ENCODE data around the gene PXDN. TPM values are rescaled to one million over a fixed set of nuclear protein-coding genes. Genes with fewer than 3 reads are reported as not detected.
"Not testable (repeated sequence)": the region's sequence is repeated elsewhere in the genome, so short reads cannot be mapped to it uniquely, and the experiment has no call there.

PXDN gene
- total RNA-seq, 1 donor from 2014 or later: 38.1 TPM

DNA sequence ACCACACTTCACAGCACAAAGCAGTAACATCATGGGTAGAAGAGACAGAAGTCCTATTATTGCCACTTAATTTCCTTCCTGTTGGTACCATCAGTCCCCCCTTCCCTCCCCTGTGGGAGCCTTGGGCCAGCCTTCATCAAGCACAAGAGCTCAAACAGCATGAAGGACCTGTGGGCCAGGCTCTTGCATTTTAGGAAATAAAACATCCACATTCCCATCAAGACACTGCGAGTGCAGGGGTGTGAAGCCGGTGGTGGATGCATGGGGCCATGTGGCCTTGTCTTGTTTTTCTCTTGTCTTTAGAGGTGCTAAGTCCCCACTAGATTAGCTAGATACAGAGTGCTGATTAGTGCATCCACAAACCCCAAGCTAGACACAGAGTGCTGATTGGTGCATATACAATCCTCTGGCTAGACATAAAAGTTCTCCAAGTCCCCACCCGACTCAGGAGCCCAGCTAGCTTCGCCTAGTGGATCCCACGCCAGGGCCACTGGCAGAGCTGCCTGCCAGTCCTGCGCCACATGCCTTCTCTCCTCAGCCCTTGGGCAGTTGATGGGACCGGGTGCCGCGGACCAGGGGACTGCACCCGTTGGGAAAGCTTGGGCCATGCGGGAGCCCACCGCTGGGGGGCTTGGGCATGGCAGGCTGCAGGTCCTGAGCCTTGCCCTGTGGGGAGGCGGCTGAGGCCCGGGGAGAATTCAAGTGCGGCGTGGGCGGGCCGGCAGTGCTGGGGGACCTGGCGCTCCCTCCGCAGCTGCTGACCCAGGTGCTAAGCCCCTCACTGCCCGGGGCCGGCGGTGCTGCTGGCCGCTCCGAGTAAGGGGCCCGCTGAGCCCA, 14.7 kb upstream of the PXDN start:
- intact Hi-C loops (cut with DNase I): no loop called here
- ATAC-seq: no peak
- peak; percentile 54 for DNase-seq (ENCODE audit: low spot score)

DNA sequence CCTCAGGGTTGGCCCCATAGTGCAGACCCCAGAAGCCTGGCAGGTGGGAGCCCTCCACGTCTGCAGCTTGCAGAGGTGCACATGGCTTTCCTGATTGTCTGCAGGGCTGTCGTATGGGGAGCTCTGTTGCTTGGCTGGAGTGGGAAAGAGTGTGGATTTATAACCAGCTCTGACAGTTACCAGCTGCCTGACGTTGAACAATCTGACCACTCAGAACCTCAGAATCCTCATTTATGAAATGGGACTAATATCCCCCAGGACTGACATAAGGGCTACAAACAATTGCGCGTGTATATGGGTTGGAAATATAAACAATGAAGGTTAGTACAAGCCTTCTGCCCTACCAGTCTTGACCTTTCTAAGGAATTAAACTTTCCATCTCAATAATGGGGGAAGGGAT, 13.9 kb upstream of the PXDN start:
- ATAC-seq (no peak), DNase-seq (ENCODE audit: low spot score) (peak; percentile 37)
- intact Hi-C loops (cut with DNase I): no loop called here

DNA sequence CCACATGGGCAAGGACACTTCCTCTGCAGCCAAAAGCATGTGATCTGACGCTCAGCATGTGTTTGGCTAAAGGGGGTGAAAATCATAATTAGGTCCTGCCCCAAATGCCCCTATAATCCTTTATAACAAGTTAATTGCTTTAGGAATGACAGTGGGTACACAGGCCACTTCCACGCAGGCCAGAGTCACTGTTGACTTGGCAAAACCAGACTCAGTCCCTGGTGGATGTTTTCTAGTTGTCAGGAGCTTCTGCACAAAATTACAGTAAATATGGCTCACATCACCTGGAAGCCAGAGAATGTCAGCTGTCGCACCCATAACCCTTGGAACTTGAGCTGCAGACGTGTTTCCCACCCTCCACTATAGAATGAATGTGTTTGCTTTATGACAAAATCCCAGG, 13.3 kb upstream of the PXDN start:
- intact Hi-C loops (cut with DNase I): no loop called here
- ATAC-seq: no peak
- DNase-seq (ENCODE audit: low spot score): no peak

DNA sequence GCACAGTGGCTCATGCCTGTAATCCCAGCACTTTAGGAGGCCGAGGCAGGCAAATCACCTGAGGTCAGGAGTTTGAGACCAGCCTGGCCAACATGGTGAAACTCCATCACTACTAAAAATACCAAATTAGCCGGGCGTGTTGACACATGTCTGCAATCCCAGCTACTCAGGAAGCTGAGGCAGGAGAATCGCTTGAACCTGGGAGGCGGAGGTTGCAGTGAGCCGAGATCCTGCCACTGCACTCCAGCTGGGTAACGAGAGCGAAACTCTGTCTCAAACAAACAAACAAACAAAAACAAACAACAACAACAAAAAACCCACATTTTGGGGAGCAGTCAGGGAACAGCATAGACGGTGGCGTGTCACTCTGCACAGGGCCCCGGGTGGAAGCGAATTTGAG, 12.8 kb upstream of the PXDN start:
- ATAC-seq; DNase-seq (ENCODE audit: low spot score); intact Hi-C loops (cut with DNase I): not testable (repeated sequence)

DNA sequence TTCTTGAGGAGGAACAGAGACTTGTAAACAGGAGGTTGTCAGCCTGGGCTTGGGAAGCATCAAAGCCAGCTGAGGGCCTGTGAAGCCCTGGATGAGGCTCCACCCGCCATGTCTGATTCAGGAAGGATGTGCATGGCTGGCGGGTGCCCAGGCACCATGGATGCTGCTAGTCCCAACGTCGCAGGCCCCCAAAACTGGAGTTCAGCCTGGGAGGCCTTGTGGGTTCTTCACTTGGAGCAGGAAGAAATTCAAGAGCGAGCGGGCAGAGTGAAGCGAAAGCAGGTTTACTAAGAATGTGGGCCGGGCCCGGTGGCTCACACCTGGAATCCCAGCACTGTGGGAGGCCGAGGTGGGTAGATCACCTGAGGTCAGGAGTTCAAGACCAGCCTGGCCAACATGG, 12.1 kb upstream of the PXDN start:
- no peak for ATAC-seq
- intact Hi-C loops (cut with DNase I): no loop called here
- peak; percentile 49 for DNase-seq (ENCODE audit: low spot score)

DNA sequence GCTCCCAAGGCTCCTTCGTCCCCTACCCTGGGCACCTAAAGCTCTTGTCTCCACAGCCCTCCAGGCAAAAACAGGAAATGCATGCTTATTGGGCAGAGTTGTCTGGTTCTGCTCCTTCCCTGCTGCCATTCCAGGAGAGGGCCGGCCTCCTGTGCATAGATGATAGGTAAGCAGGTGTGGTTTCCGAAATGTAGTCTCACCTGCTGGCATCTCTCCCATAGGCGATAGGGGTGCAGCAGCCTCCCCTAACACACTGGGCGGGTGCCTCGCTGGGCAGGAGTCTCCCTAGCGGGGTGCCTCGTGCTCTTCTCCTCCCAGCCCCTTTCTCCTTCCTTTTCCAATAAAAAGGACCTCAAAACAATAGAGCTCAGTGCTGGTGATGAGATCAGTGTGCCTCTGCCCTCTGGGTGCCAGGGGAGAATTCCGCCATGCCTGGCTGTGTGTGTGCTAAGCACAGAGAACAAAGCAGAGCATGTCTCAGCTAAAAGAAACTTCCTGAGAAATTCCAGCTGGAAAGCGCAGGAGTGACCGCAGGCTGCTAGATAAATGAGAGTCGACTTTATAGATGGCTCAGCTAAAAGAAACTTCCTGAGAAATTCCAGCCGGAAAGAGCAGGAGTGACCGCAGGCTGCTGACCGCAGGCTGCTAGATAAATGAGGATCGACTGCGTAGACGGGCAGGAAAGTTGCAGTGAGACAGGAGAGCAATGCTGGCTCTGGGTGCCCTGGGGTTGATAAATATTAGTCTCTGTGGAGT, 11.3 kb upstream of the PXDN start:
- ATAC-seq (no peak), DNase-seq (ENCODE audit: low spot score) (peak; percentile 39)
- intact Hi-C loops (cut with DNase I): no loop called here

DNA sequence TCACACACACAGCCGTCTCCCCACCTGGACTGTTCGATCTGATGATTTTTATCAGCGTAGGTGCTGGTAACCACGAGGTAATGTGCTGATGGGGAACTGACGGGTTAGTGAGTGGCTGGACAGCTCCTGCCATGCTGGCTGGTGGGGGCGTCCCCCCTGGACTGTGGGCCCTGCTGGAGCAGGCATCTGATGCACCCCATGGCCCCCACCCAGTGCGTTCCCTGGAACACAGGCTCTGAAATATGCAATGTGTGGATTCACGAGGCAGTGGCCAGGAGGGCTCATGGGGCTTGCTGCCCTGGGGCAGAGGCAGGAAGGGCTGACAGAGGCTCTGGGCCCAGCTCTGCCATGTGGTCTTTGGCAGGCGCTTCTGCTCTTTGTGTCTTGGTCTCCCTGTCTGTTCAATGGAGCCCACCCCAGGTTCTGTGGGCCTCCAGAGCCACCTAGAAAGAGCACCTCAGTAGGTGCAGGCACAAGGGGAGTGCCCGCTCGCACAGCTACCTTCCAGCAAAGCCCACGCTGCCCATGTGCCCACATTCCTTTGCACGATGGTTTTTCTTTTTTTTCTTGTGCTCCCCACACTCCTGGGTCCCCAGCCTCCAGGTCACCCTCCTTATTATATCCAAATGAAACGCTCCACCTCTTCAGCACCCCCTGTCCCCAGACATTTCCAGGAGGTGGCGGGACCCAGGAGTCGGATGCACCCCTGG, 10.3 kb upstream of the PXDN start:
- no peak for ATAC-seq
- intact Hi-C loops (cut with DNase I): loop anchor here (5.0 kb wide), 1 partner anchor 167 kb away; no protein-coding TSS in a partner anchor
- DNase-seq (ENCODE audit: low spot score): peak; percentile 41

DNA sequence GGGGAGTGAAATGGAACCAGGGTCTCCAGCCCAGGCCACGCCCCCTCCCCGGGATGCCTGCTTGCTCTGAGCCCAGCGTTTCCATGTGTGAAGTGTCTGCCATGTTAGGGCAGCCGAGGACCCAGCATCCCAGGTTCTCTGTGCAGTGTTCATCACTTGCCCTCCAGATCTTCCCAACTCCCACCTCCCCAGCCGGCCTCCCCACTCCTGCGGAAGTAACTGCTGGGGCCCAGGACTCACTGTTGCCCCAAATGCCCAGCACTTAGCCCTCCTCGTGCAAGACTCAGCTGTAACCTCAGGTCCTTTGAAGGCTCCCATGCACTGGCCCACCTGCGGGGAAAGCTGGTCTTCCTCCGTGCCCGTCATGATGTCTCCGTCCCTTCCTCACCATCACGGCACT, 9.7 kb upstream of the PXDN start:
- ATAC-seq (no peak), DNase-seq (ENCODE audit: low spot score) (peak; percentile 38)
- intact Hi-C loops (cut with DNase I): loop anchor here (5.0 kb wide), 1 partner anchor 167 kb away; no protein-coding TSS in a partner anchor

DNA sequence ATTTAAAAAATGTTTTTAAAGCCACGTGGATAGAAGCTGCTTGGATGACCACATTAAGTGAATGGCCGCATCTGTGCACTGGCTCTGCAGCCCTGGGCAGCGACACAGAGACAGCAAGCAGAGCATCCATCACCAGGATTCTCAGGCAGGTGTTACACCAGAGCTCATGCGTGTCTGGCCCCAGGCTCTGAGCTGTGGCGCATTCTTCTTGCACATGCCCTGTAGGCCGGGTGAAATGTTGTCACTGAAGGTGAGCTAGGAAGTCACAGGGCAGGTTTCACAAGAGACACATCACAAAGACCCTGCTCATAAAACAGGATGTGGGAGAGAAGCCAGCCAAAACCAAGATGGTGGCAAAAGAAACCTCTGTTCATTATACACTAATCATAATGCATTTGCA, 8.4 kb upstream of the PXDN start:
- no peak for ATAC-seq
- intact Hi-C loops (cut with DNase I): loop anchor here (5.0 kb wide), 1 partner anchor 165 kb away; no protein-coding TSS in a partner anchor
- DNase-seq (ENCODE audit: low spot score): peak; percentile 36

DNA sequence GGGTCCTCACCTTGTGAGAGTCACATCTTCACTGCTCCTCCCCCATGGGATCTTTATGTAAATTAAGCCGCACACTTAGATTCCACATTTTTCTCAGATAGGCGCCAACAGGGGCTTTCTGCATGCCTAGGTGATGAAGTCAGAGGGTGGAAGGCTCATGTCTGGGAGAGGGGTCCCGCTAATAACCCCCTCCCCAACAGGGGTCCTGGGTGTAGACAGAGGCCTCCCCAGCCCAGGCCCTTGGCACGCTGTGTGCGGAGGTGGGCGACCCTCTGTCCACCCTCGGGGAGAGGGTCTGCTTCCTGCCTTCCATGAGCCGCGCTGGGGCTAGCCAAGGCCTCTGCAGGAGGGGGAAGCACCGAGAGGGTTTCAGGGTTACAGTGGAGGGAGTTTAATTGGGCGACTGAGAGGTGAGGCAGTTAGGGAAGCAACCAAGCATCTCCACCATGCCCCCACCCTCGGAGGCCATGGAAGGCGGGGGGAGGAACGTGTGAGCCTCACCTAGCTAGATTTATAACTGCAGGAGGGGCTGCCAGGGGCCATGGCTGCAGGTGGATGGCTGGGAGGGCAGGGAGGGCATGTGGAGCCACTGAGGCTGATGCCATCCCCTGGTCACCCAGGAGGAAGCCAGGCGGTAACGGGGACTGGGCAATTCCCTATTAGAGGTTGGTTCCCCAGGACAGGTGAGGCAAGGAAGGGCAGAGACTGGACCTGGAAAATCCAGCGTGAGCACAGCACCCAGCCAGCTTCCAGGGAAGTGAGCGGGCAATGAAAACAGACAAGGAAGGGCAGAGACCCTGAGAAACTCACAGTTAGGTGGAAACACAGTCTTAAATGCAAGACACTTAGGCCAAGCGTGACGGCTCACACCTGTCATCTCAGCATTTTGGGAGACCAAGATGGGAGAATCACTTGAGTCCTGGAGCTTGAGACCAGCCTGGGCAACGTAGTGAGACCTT, 7.7 kb upstream of the PXDN start:
- DNase-seq (ENCODE audit: low spot score): peak; percentile 39
- intact Hi-C loops (cut with DNase I): loop anchor here (5.0 kb wide), 1 partner anchor 165 kb away; no protein-coding TSS in a partner anchor
- ATAC-seq: no peak

DNA sequence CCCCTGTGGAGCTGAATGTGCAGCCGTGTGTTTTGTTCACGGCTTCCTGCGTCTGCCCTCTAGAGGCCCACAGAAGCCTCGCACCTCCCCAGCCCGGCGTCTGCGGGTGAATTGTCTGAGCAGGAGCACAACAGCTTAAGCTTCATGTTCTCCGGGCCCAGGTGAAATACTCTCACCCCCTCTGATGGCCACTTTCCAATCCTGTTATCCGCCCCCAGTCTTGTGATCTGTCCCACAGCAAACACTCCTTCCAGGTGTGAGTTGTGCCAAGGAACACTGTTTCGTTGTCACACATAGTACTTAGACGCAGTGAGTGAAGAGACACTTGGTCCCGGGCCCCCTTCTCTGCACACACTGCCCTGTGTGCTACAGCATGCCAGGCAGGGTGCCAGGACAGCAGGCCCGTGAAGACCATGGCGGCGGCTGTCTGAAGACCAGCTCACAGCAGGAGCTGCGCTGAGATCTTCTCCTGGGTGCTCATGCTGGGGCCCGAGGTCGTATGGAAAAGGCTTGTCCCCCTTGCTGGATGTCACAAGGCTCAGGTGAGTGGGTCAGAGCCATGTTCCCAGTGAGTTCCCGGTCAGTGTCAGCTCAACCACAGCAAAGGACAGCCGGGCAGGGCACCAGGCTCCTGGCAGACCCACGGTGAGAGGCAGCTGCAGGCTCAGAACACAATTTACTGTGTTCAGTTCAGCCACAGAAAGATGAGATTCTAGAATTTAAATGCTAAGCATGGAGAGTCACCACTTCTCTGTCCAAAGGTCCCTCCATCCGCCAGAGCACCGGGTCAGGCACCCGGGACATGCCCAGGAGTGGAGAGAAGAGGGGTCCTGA, 6.8 kb upstream of the PXDN start:
- DNase-seq (ENCODE audit: low spot score) (peak; percentile 82), ATAC-seq (peak; percentile 82)
- intact Hi-C loops (cut with DNase I): loop anchor here (5.0 kb wide), 1 partner anchor 164 kb away; no protein-coding TSS in a partner anchor

DNA sequence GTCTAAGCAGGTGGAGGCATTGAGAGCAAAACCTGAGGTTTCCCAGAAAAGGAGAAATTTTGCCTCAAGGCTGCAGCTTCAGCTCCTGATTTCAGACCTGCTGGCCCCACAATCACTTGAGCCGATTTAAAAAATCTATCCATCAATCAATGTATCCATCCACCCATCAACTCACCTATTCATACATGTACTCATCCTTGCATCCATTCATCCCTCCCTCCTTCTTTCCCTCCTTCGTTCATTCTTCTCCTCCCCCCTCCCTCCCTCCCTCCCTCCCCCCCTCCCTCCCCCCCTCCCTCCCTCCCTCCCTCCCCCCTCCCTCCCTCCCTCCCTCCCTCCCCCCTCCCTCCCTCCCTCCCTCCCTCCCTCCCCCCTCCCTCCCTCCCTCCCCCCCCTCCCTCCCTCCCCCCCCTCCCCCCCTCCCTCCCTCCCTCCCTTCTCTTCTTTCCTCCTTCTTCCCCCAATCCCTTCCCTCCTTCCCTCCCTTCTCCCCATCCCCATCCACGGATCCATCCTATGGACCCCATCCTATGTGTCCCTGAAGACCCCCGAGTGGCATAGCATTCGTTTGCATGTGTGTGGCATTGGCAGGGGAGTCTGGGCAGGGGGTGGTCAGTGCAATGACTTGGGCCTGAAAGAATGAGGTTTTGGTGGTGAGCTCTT, 6.1 kb upstream of the PXDN start:
- ATAC-seq: no peak
- no peak for DNase-seq (ENCODE audit: low spot score)
- intact Hi-C loops (cut with DNase I): loop anchor here (5.0 kb wide), 1 partner anchor 163 kb away; no protein-coding TSS in a partner anchor

DNA sequence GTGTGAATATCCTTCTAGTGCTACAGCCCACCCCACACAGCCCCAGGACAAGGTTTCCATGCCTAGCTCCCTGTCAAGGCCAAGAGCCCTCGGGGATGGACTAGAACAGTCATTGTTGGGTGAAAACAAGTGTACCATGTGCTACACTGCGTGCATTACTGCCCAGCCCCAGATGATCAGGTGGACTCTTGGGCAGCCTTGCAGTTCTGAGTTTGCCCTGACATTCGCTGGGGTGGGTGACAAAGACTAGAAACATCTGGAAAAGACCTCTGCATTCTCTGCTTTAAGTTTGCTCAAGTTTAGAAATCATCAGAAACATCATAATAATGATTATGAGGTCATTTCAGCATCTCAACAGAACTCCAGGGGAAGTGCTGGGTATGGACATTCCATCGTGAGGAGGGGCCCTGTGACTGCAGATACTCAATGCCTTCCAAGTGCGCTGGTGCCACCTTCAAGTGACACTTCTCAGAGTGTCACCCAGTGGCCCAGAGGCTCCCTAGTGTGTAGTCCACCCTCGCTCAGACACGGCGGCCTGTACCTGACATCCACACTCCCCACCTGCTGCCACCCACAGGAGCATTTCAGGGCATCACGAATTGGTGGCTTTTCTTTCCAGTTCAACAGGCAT, 5.3 kb upstream of the PXDN start:
- intact Hi-C loops (cut with DNase I): loop anchor here (5.0 to 10.0 kb wide), 2 partner anchors 95 to 162 kb away; no protein-coding TSS in a partner anchor
- ATAC-seq: no peak
- peak; percentile 31 for DNase-seq (ENCODE audit: low spot score)

DNA sequence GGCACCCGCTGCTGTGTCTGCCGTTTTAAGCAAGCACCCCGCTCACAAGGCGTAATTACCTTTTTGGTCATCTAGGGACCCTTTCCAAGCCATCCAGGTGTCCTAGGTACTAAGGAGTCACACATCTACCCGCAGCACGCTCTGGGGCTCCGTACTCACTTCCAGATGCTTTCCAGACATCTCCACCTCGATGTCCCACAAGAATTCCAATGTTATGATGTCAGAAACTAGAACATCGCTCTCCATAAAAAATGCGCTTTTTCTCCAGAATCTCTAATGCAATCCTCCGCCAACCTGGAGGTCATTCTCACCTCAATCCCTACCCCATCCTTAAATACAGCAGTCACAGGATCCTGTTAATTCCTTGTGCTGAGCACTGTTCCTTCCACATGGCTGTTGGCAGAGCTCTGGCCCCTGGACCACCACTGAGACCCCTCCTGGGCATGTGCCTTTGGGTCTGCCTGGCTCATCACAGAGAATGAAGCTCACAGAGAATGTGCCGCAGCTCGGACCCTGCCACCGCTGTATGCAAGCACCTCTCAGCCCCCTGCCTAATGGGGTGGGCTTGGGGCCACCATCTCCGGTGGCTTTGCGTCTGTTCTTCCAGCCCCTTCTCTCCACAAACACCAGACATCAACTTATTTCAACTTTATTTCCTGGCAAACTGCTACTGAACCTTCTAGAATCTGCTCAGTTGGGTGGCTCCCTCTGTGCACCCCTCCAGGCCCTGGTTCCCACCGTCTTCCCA, 4.6 kb upstream of the PXDN start:
- ATAC-seq (no peak), DNase-seq (ENCODE audit: low spot score) (peak; percentile 51)
- intact Hi-C loops (cut with DNase I): loop anchor here (10.0 kb wide), 1 partner anchor 94 kb away; no protein-coding TSS in a partner anchor

DNA sequence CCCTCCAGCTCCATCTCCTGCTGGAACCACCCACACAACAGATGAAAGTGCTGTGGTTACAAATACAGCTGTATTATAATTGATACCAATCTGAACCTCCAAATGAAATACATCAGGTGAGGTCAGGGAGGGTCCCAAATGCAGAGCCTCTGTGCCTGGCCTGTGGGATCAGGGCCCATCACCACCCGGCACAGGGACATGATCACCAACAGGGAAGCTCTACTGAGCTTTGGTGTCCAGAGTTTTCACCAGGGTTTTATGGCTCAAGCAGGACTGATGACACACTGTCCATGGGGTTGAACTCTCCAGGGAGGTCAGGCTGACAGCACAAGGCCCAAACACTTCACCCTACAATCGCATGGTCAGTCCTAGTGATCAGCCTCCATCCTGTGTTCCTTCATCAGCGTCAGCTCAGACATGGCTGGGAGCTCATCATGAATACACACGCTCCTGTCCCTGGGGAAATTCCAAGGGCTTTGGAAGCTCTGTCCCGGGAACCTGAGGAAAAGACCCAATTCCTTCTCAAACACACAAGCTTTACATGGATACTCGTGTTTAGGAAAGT, 3.9 kb upstream of the PXDN start:
- DNase-seq (ENCODE audit: low spot score) (peak; percentile 26), ATAC-seq (no peak)
- intact Hi-C loops (cut with DNase I): loop anchor here (10.0 kb wide), 1 partner anchor 93 kb away; no protein-coding TSS in a partner anchor
